HG03066 (cell line): Measurements from ENCODE around the gene TPST1.
"Not testable (repeated sequence)": the region's sequence is repeated elsewhere in the genome, so short reads cannot be mapped to it uniquely, and the experiment has no call there.

Experiments
- ATAC-seq: cut with Tn5 transposase; IDR thresholded peaks from one replicate; pipeline ENCODE4 v1.9.1; 2021; ENCODE audit warnings: low read depth; ENCODE audit not compliant: unreplicated experiment

The TPST1 gene

DNA sequence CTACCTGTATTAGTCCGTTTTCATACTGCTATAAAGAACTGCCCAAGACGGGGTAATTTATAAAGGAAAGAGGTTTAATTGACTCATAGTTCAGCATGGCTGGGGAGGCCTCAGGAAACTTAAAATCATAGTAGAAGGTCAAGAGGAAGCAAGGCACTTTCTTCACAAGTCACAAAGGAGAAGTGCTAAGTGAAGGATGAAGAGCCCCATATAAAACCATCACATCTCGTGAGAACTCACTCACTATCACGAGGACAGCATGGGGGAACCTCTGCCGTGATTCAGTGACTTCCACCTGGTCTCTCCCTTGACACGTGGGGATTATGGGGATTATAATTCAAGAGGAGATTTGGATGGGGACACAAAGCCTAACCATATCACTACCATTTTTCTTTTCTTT lies 119.9 kb downstream of the TPST1 start:
- ATAC-seq = not testable (repeated sequence)

DNA sequence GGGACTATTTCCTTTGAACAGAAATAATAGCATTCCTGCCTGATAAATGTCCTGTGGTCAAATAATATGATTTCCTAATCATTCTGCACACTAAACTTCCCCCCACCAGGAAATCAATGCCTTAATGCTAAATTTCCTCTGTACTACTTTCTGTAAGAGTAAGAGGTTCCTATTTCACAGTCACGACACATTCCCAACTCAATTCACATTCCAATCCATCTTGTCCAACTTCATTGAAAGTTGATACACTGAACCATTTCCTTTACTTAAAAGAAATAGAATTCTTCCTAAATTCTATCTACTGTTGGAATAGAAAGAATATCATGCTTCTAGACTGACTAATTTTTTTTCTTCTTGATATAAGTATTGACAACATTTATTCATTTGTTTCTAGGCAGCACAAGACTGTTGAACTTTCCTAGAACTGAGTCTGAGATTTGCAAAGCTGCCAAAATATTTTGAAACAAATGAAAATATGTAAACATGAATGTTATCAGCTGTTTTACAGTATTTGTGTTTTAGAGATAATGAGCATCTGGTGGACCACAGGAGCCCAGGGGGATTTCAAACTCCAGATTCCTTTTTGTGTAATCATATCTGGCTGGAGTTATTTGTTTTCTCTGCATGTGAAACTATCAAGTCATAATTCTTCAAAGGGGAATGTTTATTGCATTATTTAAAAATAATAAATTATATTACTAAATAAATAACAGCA lies 121.5 kb downstream of the TPST1 start:
- no peak for ATAC-seq

DNA sequence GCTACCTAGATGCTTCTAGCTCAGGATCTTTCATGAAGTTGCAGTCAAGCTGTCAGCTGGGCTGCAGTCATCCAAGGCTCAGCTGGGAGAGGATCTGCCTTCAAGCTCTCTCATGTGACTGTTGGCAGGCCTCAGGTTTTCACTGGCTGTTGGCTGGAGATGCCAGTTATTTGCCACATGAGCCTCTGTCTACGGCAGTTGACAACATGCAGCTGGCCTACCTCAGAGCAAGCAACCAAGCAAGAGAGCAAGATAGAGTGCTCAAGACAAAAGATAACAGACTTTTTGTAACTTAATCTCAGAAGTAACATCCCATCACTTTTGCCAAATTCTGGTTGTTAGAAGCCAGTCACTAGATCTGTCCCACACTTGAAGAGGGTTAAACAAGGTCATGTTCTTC lies 125.8 kb downstream of the TPST1 start:
- ATAC-seq = no peak

DNA sequence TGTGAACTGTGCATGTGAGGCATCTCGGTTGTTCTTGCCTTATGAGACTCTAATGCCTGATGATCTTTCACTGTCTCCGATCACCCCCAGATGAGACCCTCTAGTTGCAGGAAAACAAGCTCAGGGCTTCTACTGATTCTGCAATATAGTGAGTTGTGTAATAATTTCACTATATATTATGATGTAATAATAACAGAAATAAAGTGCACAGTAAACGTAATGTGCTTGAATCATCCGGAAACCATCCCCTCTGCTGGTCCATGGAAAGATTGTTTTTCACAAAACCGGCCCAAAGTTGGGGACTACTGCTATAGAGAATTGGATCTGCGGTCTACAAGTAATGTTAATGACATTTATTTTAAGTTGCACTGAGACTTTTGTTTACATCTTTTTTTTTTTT lies 126.7 kb downstream of the TPST1 start:
- ATAC-seq = no peak

DNA sequence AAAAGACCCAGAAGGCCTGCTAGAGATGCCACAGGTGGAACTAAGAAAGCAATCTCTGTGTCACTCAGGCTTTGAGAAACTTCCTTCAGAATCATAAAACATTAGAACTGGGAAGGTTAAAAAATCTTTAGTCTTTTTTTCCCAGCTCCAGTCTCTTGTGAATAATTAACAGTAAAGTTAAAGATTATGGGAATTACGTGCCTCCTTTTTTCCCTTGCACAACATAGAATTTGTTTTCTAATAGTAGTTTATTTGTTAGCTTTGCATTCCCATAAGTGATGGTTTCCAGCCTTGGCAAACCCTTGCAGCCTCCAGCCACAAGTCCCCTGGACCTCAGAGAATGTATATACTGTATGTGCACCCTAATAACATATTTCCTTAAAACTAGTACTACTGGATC lies 128.3 kb downstream of the TPST1 start:
- ATAC-seq = no peak

DNA sequence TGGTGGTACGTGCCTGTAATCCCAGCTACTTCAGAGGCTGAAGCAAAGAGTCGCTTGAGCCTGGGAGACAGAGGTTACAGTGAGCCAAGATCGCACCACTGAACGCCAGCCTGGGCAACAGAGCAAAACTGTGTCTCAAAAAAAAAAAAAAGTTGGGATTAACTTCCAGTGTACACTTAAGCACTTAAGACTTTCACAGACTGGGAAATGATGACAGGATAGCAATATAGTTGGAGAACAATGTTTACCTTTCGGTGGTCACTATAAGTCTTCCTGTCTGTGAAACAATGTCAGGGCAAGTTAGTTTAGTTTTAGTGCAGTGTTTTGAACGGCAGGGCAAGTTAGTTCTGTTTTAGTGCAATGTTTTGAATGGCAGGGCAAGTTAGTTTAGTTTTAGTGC lies 130.2 kb downstream of the TPST1 start:
- no peak for ATAC-seq

DNA sequence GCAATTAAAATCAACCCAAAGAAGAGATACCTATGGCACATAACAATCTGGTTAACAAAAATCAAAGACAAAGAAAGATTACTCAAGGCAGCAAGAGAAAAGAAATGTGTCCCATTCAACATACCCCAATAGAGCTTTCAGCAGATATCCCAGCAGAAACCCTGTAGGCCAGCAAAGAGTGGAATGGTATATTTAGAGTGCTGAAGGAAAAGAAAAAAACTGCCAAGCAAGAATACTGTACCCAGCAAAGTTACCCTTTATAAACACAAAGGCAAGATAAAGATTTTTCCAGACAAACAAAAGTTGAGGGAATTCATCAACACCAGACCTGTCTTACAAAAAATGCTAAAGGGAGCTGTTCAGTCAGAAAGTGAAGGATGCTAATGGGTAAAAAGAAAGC lies 131.6 kb downstream of the TPST1 start:
- ATAC-seq = no peak

DNA sequence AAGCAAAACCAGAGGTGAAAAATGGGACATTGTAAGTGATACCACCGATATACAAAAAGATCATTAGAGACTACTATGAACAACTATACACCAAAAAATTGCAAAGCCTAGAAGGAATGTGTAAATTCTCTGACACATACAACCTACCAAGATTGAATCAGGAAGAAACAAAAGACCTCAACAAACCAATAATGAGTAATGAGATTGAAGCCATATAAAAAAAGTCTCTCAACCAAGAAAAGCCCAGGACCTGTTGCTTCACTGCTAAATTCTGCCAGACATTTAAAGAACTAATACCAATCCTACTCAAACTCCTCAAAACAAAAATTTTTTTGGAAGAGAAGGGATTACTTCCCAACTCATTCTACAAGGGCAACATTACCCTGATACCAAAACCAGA lies 134.0 kb downstream of the TPST1 start:
- no peak for ATAC-seq

DNA sequence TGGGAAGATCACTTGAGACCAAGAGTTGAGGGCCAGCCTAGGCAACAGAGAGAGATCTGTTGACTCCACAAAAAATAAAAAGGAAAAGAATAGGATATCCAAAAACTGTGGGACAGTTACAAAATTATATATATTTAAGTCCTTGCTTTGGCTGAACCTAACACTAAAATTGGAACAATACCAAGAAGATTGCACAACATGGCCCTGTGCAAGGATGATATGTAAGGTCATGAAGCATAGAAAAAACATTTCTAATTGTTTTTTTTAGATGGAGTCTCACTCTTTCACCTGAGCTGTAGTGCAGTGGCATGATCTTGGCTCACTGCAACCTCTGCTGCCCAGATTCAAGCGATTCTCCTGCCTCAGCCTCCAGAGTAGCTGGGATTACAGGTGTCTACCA lies 139.0 kb downstream of the TPST1 start:
- ATAC-seq = no peak

DNA sequence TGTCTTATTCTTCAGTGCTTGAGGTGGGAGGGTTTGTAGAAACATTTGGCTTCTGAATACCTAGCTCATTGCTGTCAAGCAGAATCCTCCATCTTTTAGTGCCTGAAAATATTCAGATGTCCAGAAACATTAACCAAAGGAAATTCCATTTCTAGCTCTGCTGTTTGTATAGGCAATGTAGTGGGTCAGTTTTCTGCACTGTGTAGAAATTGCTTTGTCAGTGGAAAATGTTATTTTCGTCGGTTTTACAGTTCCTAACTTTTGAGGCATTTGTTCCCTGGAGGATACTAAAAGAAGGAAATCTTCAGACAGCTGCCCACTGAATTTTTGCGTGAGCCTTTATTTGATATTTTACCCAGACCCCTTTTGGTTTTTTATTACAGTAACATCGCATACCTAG lies 143.4 kb downstream of the TPST1 start:
- ATAC-seq = no peak

DNA sequence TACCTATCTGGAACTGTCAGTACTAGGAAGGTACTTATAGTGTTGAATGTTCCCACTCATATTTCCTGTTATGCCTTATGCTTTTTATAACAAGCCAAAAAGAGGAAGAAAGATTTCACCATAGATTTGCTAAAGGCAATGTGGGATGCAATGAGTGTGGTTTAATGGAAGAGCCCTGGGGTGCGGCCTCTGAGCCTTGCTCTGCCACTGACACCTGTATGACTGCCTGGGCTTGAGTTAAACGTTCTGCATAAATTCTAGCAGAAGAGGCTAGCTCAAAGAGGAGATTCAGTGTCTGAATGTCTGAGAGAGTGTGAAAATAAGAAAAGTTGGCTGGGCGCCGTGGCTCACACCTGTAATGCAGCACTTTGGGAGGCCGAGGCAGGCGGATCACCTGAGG lies 143.8 kb downstream of the TPST1 start:
- ATAC-seq = no peak

DNA sequence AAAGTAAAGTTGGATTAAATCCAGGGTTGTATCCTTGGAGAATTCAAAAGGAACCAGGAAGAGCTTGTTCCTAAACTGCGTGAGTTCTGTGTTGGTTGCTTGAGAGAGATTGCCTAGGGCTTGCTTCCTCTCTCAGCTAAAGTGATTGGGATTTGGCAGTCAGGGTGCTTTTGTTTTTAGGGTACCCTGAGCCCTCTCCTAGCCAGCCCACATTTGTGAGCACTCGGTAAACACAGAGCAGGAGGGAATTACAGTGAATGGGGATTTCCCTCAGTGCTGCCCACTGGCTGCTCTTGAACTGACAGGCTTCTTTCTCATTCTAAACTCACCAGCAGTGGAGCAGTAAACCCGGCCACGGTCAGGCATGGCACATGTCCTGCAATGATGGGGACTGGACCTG lies 146.9 kb downstream of the TPST1 start:
- no peak for ATAC-seq

DNA sequence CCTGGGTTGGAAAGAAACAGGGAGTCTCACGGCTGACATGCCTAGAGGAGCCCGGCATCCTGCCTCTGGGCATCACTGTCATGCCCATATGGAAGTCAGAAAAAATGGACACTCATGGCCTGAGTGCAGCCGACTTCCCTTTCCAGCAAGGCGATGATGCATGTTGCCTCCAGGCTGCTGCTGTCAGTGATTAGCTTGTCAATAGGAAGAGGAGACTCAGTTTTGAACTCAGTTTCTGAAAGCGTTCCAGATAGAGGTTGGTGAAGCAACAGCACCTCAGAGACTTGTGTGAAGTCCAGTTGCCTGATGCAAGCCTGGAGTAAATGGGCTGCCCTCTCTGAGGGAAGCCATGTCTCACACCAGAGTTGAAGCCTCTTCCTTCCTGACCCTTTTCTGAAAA lies 148.4 kb downstream of the TPST1 start:
- ATAC-seq = no peak

DNA sequence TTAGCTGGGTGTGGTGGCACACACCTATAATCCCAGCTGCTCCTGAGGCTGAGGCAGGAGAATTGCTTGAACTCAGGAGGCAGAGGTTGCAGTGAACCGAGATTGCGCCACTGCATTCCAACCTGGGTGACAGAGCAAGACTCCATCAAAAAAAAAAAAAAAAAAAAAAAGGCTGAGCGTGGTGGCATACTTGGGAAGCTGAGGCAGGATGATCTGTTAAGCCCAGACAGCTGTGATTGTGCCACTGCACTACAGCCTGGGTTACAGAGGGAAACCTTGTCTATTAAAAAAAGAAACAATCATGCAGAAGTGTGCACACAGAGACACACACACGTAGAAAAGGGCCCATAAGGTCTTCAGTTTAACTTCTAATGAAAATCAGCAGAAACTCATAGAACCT lies 150.6 kb downstream of the TPST1 start:
- no peak for ATAC-seq

DNA sequence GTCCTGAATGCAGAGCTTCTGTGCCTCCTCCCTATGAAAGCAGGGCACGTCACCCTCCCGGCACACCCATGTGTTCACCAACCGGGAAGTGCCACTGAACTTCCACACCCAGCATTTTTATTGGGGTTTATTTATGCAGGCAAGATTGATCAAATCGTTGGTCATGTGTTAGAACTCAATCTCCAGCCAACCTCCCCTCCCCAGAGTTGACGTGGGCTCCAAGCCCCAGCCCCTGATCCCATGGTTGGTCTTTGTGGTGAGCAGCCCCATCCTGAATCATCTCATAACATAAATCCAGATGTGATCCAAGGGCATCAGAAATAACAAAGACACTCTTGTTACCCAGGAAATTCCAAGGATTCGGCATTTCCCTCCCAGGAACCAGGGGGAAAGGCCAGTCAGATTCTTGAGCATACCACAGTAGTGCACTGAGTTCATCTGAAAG lies 151.2 kb downstream of the TPST1 start:
- ATAC-seq = no peak

DNA sequence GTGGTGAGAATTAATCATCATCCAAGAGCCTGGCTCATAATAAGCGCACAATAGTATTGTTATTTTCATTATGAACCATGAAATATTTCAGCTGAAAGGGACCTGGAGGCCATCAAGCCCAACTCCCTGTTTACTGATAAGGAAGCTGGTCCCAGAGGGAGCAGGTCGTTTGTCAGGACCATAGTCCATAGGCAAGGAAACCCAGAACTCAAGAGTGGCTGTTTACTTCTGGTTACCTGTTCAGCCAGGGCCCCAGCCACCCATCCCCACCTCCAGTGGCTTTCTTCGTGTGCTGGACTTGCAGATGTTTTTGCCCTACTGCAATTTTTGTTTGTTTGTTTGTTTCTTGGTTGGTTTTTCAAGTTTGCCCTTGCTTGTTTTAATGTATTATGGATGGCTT lies 152.0 kb downstream of the TPST1 start:
- no peak for ATAC-seq

DNA sequence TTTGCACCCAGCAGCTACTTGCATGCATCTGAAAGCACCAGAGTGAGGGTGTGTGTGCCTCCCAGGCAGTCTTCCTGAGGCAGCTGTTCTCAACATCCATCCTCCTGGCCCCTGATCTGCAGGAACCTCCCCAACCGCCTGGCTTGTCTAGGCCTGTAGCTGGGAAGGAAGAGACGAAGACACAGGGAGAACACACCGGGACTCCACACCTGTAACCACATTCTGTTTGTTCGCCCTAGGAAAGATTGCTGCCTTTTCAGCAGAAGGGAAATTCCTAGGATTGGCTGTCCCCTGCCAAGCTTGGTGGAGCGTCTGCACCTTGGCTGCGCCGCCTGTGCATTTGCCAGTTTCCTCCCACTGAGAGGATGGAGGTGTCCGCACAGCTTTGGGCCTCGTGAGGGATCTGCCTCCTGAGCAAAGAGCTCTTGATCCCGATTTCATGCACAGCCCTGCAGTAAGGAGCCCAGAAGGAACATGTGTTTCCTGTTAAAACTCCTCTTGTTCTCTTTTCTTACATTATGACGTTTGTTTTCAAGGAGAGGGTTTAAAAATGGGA lies 154.6 kb downstream of the TPST1 start:
- ATAC-seq = no peak

DNA sequence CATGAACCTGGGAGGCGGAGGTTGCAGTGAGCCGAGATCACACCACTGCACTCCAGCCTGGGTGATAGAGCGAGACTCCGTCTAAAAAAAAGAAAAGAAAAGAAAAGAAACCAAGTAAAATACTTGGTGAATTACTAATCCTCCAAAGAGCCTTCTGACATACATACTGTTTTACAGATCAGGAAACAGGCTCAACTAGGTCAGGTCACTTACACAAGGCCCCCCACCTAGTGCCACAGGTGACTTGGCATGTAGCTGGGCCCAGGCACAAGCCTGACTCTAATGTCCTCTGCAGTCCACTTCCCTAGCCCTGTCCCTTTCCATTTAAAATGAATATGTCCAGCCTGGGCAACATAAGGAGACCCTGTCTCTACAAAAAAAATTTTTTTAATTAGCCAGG lies 157.0 kb downstream of the TPST1 start:
- ATAC-seq = no peak

DNA sequence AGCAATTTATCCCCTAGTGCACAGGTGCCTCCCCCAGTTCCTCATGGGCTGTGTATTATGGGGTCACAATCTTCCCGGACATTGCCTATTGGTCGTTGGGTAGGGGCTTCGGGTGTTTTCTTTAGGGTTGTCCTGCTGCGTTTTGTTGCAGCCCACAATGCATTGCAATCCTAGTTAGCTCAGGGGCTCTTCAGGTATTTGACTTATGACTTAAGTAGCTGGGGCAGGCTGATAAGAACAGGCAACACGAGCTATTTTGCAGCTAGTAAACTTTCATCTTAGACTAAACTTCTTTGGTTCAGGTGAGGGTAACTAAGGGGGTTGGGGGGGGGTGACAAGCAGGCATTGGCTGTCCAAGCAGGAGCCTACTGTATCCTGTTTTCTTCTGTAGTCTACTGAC lies 158.5 kb downstream of the TPST1 start:
- ATAC-seq = no peak

DNA sequence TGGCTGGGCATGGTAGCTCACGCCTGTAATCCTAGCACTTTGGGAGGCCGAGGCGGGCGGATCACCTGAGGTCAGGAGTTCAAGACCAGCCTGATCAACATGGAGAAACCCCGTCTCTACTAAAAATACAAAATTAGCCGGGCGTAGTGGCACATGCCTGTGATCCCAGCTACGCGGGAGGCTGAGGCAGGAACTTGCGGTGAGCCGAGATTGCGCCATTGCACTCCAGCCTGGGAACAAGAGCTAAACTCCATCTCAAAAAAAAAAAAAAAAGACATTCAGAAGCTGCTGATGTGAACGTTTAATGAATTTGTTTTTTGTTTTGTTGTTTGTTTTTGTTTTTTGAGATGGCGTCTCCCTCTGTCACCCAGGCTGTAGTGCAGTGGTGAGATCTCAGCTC lies 159.9 kb downstream of the TPST1 start:
- ATAC-seq = not testable (repeated sequence)

DNA sequence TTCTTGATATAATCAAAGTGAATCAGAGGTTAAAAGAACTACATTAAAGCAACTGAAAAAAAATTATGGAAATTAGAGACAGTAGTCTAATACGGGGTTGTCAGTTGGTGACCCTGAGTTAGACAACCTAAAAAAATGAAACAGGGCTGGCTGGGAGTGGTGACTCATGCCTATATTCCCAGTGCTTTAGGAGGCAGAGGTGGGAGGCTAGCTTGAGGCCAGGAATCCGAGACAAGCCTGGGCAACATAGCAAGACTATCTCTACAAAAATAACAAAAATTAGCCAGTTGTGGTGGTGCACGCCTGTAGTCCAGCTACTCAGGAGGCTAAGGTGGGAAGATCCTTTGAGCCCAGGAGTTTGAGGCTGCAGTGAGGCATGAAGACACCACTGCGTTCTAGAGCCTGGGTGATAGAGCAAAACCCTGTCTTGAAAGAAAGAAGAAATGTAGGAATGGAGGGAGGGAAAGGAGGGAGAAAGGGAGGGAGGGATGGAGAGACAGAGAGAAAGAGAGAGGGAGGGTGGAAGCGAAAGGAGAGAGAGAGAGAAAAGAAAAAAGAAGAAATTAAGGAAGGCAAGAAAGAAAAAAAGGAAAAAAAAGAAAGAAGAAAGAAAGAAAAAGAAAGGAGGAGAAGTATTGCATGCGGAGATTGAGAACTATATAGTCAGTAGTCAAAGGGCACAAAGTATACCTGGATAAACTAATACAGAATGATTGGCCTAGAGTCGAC lies 166.1 kb downstream of the TPST1 start:
- no peak for ATAC-seq
